ENCODE measurements around the gene PSMB1.

PSMB1 gene

GRCh38 chr6:170552765-170553533, at the start of gene PSMB1:
Gene PSMB1, minus strand, starts transcription at chr6:170553307. Its CDS starts 65 bp downstream, at chr6:170553242.
- Histone ChIP-seq H3K27me3 (ENCODE audit: control insufficient read depth, insufficient read depth, low read length) (no peaks in the 10 kb centered on the region), H3K9me3 (ENCODE audit: control insufficient read depth, insufficient read depth, low read depth, low read length) (no peaks in the 10 kb centered on the region), H3K9ac (ENCODE audit: low read length) (peak within 1 kb of the TSS; percentile 97), H3K27ac (ENCODE audit: low read depth, low read length) (peak within 1 kb of the TSS; percentile 91), H3K4me1 (ENCODE audit: control insufficient read depth, insufficient read depth, low read length) (peaks cover 16% of the 10 kb centered on the region), H3K36me3 (ENCODE audit: control insufficient read depth, insufficient read depth, low read length) (peaks cover 31% of the 10 kb centered on the region), H3K4me3 (ENCODE audit: low read depth, low read length) (peak within 1 kb of the TSS; percentile 91)

DNA sequence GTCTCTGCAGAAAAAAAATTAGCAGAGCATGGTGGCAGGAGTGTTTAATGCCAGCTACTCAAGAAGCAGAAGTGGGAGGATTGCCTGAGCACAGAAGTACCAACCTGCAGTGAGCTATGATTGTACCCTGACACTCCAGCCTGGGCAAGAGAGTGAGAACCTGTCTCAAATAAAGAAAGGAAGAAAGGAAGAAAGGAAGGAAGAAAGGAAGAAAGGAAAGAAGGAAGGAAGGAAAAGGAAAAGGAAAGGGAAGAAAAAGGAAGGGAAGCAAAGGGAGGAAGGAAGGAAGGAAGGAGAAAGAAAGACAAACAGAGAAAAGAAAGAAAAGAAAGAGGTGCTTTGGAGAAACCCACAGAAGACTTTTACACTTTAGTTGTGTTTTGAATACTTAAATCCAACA, 44.2 kb upstream of the PSMB1 start:
- Histone ChIP-seq H3K27me3 (ENCODE audit: control insufficient read depth, insufficient read depth, low read length) (no peaks in the 10 kb centered on the region), H3K9me3 (ENCODE audit: control insufficient read depth, insufficient read depth, low read depth, low read length) (0 out of 2 replicates have a peak, but pooled peaks cover 8% of the 10 kb centered on the region), H3K27ac (ENCODE audit: low read depth, low read length) (no peak overlapping the region), H3K4me1 (ENCODE audit: control insufficient read depth, insufficient read depth, low read length) (peaks cover 2% of the 10 kb centered on the region; the same call in 1 of the 2 replicates), H3K36me3 (ENCODE audit: control insufficient read depth, insufficient read depth, low read length) (no peaks in the 10 kb centered on the region), H3K9ac (ENCODE audit: low read length) (no peak overlapping the region), H3K4me3 (ENCODE audit: low read depth, low read length) (no peak overlapping the region)

DNA sequence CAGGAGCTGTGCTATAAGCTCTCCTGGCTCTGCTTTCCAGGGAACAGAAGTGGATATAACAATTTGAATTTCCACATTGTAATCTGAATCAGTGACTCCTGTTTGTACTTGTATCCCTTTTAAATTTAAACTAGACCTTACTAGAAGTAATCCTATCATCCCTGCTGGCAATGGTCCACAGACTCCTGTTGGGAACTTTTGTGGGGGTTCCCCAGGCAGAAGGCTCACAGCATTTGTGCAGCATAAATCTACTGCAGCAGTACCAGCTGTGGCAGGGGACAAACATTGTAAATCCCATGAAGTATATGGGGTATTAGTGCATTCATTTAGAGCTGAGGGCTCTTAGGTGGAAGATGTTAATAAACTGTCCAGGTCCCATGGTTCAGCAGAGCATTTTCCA, 43.3 kb upstream of the PSMB1 start:
- Histone ChIP-seq H3K9me3 (ENCODE audit: control insufficient read depth, insufficient read depth, low read depth, low read length) (peaks cover 14% of the 10 kb centered on the region; the same call in 1 of the 2 replicates), H3K9ac (ENCODE audit: low read length) (no peak overlapping the region), H3K4me3 (ENCODE audit: low read depth, low read length) (no peak overlapping the region), H3K27ac (ENCODE audit: low read depth, low read length) (no peak overlapping the region), H3K36me3 (ENCODE audit: control insufficient read depth, insufficient read depth, low read length) (no peaks in the 10 kb centered on the region), H3K4me1 (ENCODE audit: control insufficient read depth, insufficient read depth, low read length) (peaks cover 2% of the 10 kb centered on the region; the same call in 1 of the 2 replicates), H3K27me3 (ENCODE audit: control insufficient read depth, insufficient read depth, low read length) (no peaks in the 10 kb centered on the region)

DNA sequence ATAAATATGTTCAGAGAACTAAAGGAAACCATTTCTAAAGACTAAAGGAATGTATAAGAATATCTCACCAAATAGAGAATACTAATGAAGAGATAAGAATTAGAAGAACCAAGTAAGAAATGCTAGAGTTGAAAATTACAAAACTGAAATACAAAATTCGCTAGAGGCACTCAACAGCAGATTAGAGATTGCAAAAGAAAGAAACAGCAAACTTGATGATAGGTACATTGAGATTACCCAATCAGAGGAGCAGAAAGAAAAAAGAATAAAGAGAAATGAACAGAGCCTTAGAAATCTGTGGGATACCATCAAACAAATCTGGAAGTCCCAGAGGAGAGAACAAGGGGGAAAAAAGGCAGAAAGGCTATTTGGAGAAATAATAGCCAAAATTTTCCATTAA, 37.6 kb upstream of the PSMB1 start:
- Histone ChIP-seq H3K36me3 (ENCODE audit: control insufficient read depth, insufficient read depth, low read length) (no peaks in the 10 kb centered on the region), H3K4me3 (ENCODE audit: low read depth, low read length) (no peak overlapping the region), H3K9me3 (ENCODE audit: control insufficient read depth, insufficient read depth, low read depth, low read length) (peaks cover 36% of the 10 kb centered on the region), H3K4me1 (ENCODE audit: control insufficient read depth, insufficient read depth, low read length) (peaks cover 11% of the 10 kb centered on the region), H3K9ac (ENCODE audit: low read length) (no peak overlapping the region), H3K27ac (ENCODE audit: low read depth, low read length) (no peak overlapping the region), H3K27me3 (ENCODE audit: control insufficient read depth, insufficient read depth, low read length) (no peaks in the 10 kb centered on the region)

GRCh38 chr6:170584954-170585498, 31.9 kb upstream of the PSMB1 start:
- peak overlapping the region; percentile 97 for H3K9ac ChIP-seq (ENCODE audit: low read length)
- H3K27me3 ChIP-seq (ENCODE audit: control insufficient read depth, insufficient read depth, low read length), result no peaks in the 10 kb centered on the region
- peaks cover 12% of the 10 kb centered on the region for H3K9me3 ChIP-seq (ENCODE audit: control insufficient read depth, insufficient read depth, low read depth, low read length)
- H3K4me3 ChIP-seq (ENCODE audit: low read depth, low read length), result peak overlapping the region; percentile 95
- peaks cover 15% of the 10 kb centered on the region for H3K4me1 ChIP-seq (ENCODE audit: control insufficient read depth, insufficient read depth, low read length)
- H3K27ac ChIP-seq (ENCODE audit: low read depth, low read length), result peak overlapping the region; percentile 74
- peaks cover 25% of the 10 kb centered on the region for H3K36me3 ChIP-seq (ENCODE audit: control insufficient read depth, insufficient read depth, low read length)

DNA sequence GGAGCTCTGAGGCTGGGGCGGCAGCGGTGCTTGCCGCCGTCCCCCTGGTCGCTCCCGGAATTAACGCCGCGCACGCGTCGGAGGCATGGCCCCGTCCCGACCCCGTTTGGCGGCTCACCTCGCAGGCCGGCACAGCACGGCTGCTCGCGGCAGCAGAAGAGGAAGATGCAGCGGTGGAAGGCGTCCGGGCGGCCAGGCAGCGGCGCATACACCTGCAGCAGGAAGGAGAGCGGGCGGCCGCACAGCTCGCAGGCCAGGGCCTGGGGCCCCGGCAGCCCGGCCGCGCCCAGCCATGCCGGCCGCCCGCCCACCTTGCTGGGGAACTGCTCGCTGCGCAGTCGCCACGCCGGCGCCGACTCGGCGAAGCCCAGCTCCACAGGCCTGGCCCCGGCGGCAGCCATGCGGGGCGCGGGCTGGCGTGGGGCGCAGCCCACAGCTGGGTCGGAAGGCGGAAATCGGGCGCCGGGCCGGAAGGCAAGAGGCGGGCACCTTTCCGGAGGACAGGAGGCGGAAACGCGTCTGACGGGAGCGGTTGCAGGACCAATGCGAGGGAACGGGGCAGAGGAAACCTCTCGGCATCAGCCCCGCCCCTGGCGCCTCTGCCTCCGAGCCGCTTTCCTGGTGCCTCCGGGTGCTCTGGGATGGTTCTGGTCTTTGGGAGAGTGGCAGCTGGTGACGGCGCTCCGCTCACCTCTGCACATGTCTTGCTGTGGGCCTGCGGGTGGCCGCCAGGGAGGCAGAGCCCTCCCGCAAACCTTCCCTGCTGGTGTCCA, 31.3 kb upstream of the PSMB1 start, which contains the start of gene PDCD2:
Gene PDCD2 (minus strand): TSS at position 457 of the 773 bp plus-strand sequence. CDS start 56 bp downstream, at position 401.
- peaks cover 27% of the 10 kb centered on the region for H3K36me3 ChIP-seq (ENCODE audit: control insufficient read depth, insufficient read depth, low read length)
- peaks cover 5% of the 10 kb centered on the region; the same call in 1 of the 2 replicates for H3K9me3 ChIP-seq (ENCODE audit: control insufficient read depth, insufficient read depth, low read depth, low read length)
- H3K4me3 ChIP-seq (ENCODE audit: low read depth, low read length), result peak within 1 kb of the TSS; percentile 95

GRCh38 chr6:170583756-170584180, 30.7 kb upstream of the PSMB1 start:
- Histone ChIP-seq H3K4me1 (ENCODE audit: control insufficient read depth, insufficient read depth, low read length) (peaks cover 15% of the 10 kb centered on the region), H3K9ac (ENCODE audit: low read length) (peak overlapping the region; percentile 97), H3K4me3 (ENCODE audit: low read depth, low read length) (peak overlapping the region; percentile 95), H3K36me3 (ENCODE audit: control insufficient read depth, insufficient read depth, low read length) (peaks cover 30% of the 10 kb centered on the region), H3K9me3 (ENCODE audit: control insufficient read depth, insufficient read depth, low read depth, low read length) (0 out of 2 replicates have a peak, but pooled peaks cover 2% of the 10 kb centered on the region), H3K27ac (ENCODE audit: low read depth, low read length) (peak overlapping the region; percentile 83), H3K27me3 (ENCODE audit: control insufficient read depth, insufficient read depth, low read length) (no peaks in the 10 kb centered on the region)

More for the DNA sequence above, 31.3 kb upstream of the PSMB1 start, which contains the start of gene PDCD2:
- Histone ChIP-seq H3K27ac (ENCODE audit: low read depth, low read length) (peak within 1 kb of the TSS; percentile 83), H3K9ac (ENCODE audit: low read length) (peak within 1 kb of the TSS; percentile 97), H3K4me1 (ENCODE audit: control insufficient read depth, insufficient read depth, low read length) (peaks cover 15% of the 10 kb centered on the region), H3K27me3 (ENCODE audit: control insufficient read depth, insufficient read depth, low read length) (no peaks in the 10 kb centered on the region)

- Histone ChIP-seq H3K9me3 (ENCODE audit: control insufficient read depth, insufficient read depth, low read depth, low read length) (no peaks in the 10 kb centered on the region), H3K27ac (ENCODE audit: low read depth, low read length) (no peak overlapping the region), H3K27me3 (ENCODE audit: control insufficient read depth, insufficient read depth, low read length) (no peaks in the 10 kb centered on the region), H3K4me1 (ENCODE audit: control insufficient read depth, insufficient read depth, low read length) (no peaks in the 10 kb centered on the region), H3K4me3 (ENCODE audit: low read depth, low read length) (no peak overlapping the region), H3K9ac (ENCODE audit: low read length) (no peak overlapping the region), H3K36me3 (ENCODE audit: control insufficient read depth, insufficient read depth, low read length) (peaks cover 57% of the 10 kb centered on the region)
These were observed 25.8 kb upstream of the PSMB1 start for GRCh38 chr6:170578909-170579308.

GRCh38 chr6:170575250-170575649, 22.1 kb upstream of the PSMB1 start:
- Histone ChIP-seq H3K27ac (ENCODE audit: low read depth, low read length) (no peak overlapping the region), H3K36me3 (ENCODE audit: control insufficient read depth, insufficient read depth, low read length) (peaks cover 67% of the 10 kb centered on the region), H3K9me3 (ENCODE audit: control insufficient read depth, insufficient read depth, low read depth, low read length) (no peaks in the 10 kb centered on the region), H3K9ac (ENCODE audit: low read length) (no peak overlapping the region), H3K27me3 (ENCODE audit: control insufficient read depth, insufficient read depth, low read length) (no peaks in the 10 kb centered on the region), H3K4me1 (ENCODE audit: control insufficient read depth, insufficient read depth, low read length) (no peaks in the 10 kb centered on the region), H3K4me3 (ENCODE audit: low read depth, low read length) (no peak overlapping the region)

GRCh38 chr6:170572704-170573466, 19.8 kb upstream of the PSMB1 start:
- Histone ChIP-seq H3K27me3 (ENCODE audit: control insufficient read depth, insufficient read depth, low read length) (no peaks in the 10 kb centered on the region), H3K4me1 (ENCODE audit: control insufficient read depth, insufficient read depth, low read length) (no peaks in the 10 kb centered on the region), H3K4me3 (ENCODE audit: low read depth, low read length) (no peak overlapping the region), H3K36me3 (ENCODE audit: control insufficient read depth, insufficient read depth, low read length) (peaks cover 77% of the 10 kb centered on the region), H3K27ac (ENCODE audit: low read depth, low read length) (no peak overlapping the region), H3K9ac (ENCODE audit: low read length) (no peak overlapping the region), H3K9me3 (ENCODE audit: control insufficient read depth, insufficient read depth, low read depth, low read length) (no peaks in the 10 kb centered on the region)

Data from HUES6 (cell line).